Adrenal gland (tissue), 12 donors: Measurements from ENCODE around the gene ZNF516. TPM values are rescaled to one million over a fixed set of nuclear protein-coding genes. Genes with fewer than 3 reads are reported as not detected.

ENCODE experiments used
- DNase-seq, 7 donors: peaks; one replicate each; pipeline ENCODE4 v3.0.0-alpha.2; 2019 to 2020
- H3K27ac ChIP-seq, 5 donors: fragments of 200-600 bp; sonication (generic) in 4 of 5; 1 replicate in 3 of 5; 2 replicates in 2 of 5; pipeline versions ENCODE4 v1.5.1 to v1.8.0; 2016 to 2020; ENCODE audit warnings: mild to moderate bottlenecking in 1 of 5
- H3K27me3 ChIP-seq: fragments of 200-600 bp; 2 replicates; pipeline ENCODE4 v1.8.0; 2021
- H3K36me3 ChIP-seq, 2 donors: fragments of 200-600 bp; replicated peaks in 1 of 2; 1 replicate in 1 of 2; 2 replicates in 1 of 2; pipeline versions ENCODE4 v1.5.1 to v1.8.0; 2018 to 2022
- H3K4me1 ChIP-seq, 2 donors: fragments of 200-600 bp; replicated peaks in 1 of 2; 1 replicate in 1 of 2; 2 replicates in 1 of 2; pipeline versions ENCODE4 v1.5.1 to v1.8.0; 2018 to 2021
- H3K4me3 ChIP-seq, 4 donors: fragments of 200-600 bp; sonication (generic) in 3 of 4; one replicate each; pipeline ENCODE4 v1.5.1; 2016 to 2018
- H3K9me3 ChIP-seq, 3 donors: fragments of 200-600 bp; sonication (generic) in 1 of 3; replicated peaks in 1 of 3; 1 replicate in 2 of 3; 2 replicates in 1 of 3; pipeline versions ENCODE4 v1.5.1 to v1.8.0; 2016 to 2021
- CTCF ChIP-seq, 6 experiments: fragments of 450-650 bp in 4 of 6; fragments of 200-600 bp in 2 of 6; sonication (generic) in 1 of 6; IDR thresholded peaks; 1 replicate in 5 of 6; 2 replicates in 1 of 6; pipeline versions ENCODE4 v1.5.1 to v1.8.0; 2016 to 2021; ENCODE audit warnings: antibody characterized with exemption in 6 of 6, mild to moderate bottlenecking in 2 of 6, moderate library complexity in 1 of 6
- POLR2A ChIP-seq, 2 donors: fragments of 450-650 bp; IDR thresholded peaks; one replicate each; pipeline ENCODE4 v1.6.1; 2017; ENCODE audit warnings: antibody characterized with exemption in 2 of 2, mild to moderate bottlenecking in 2 of 2, moderate library complexity in 1 of 2
- WGBS, 4 donors: extraction: QIAGEN DNeasy Blood & Tissue Kit in 2 of 4; methylation state at CpG; one replicate each; pipeline versions ENCODE4 v1.1.5 to v1.1.7; 2013 to 2017; 5-methylcytosine and 5-hydroxymethylcytosine counted together
- intact Hi-C, 2 donors: fragments of 100-400 bp; cut with DNase I; formaldehyde crosslinking; loops; one replicate each; pipeline versions ENCODE4 v1.14.1 to v1.15.0; 2022 to 2023
- polyA plus RNA-seq, 3 donors: library from polyadenylated mRNA; stranded (reverse); fragments of 200-250 nt in 2 of 3; fragments of 350-450 nt in 1 of 3; fragmentation: Illumina TruSeq in 1 of 3; extraction: RNeasy Lipid Tissue Mini Kit (QIAGEN cat#74804) in 1 of 3; gene quantifications; one replicate each; pipeline ENCODE4 v1.2.3, GENCODE V29; 2013 to 2014
- total RNA-seq, 9 donors: library from RNA; depleted of rRNA in 4 of 9; stranded (reverse); fragments of >200 nt in 4 of 9; fragments of 120-200 nt in 1 of 9; fragmentation: NEBNext Ultra II Directional in 1 of 9; extraction: Animal tissue kit (Norgen Biotek cat#: 25700) in 1 of 9; gene quantifications; one replicate each; pipeline versions ENCODE4 v1.1.0 to v1.2.4, GENCODE V29; 2013 to 2023
- donor health status: healthy with polysubstance abuse.
- donor health status: Bipolar disorder and iron deficiency.
- donor health status: DM: yes; HTN: yes; CAD: no.
- donor health status: DM: no; HTN: no; CAD: no.
- donor health status: DM: no; HTN: no; CAD: no.
- donor health status: DM: yes; HTN: yes; CAD: no.

Gene ZNF516
- total and polyA plus RNA-seq, 12 donors: 8.6 to 60.1 (median 31.0) TPM

- DNase-seq: peak in 1 of 7 donors; percentile 19
- H3K4me1 ChIP-seq: peaks cover 0 to 5% of the 10 kb centered on the region in 2 donors
- no peak for TF ChIP-seq POLR2A (IDR thresholded peaks at IDR 0.05)
- TF ChIP-seq CTCF (IDR thresholded peaks at IDR 0.05): no peak
- H3K9me3 ChIP-seq: no peaks in the 10 kb centered on the region
- 79 to 87% (median 86%) methylated on average over 22 to 54 of the region's 54 CpGs for WGBS, 4 donors
- intact Hi-C loops: no loop called here
- H3K4me3 ChIP-seq: no peak overlapping the region
- H3K27me3 ChIP-seq: no peaks in the 10 kb centered on the region
- no peaks in the 10 kb centered on the region for H3K36me3 ChIP-seq
- H3K27ac ChIP-seq: no peak overlapping the region
These were observed 144.7 kb downstream of the ZNF516 start for GRCh38 chr18:76350134-76351025.

GRCh38 chr18:76349067-76349715 is 145.9 kb downstream of the ZNF516 start:
- peak; percentile 47 to 88 (median 73) for DNase-seq
- Histone ChIP-seq H3K4me1 (no peaks in the 10 kb centered on the region), H3K9me3 (no peaks in the 10 kb centered on the region), H3K4me3 (no peak overlapping the region), H3K36me3 (no peaks in the 10 kb centered on the region), H3K27ac (no peak overlapping the region), H3K27me3 (no peaks in the 10 kb centered on the region)
- intact Hi-C loops: no loop called here
- WGBS, 4 donors: 27 to 33% (median 31%) methylated on average over 29 of the region's 29 CpGs
- TF ChIP-seq POLR2A (IDR thresholded peaks at IDR 0.05): no peak
- peak; percentile 75 to 88 (median 82) for TF ChIP-seq CTCF (IDR thresholded peaks at IDR 0.05)

- WGBS, 4 donors: 77 to 84% (median 78%) methylated on average over 22 to 27 of the region's 27 CpGs
- no peak for DNase-seq
These were observed 146.6 kb downstream of the ZNF516 start for GRCh38 chr18:76348267-76349066.

GRCh38 chr18:76347341-76347740 is 147.7 kb downstream of the ZNF516 start:
- Histone ChIP-seq H3K27me3 (no peaks in the 10 kb centered on the region), H3K4me1 (no peaks in the 10 kb centered on the region), H3K36me3 (no peaks in the 10 kb centered on the region), H3K27ac (no peak overlapping the region), H3K9me3 (no peaks in the 10 kb centered on the region), H3K4me3 (no peak overlapping the region)
- WGBS, 4 donors: 88 to 94% (median 91%) methylated on average over 3 to 7 of the region's 7 CpGs
- intact Hi-C loops: no loop called here
- no peak for TF ChIP-seq POLR2A (IDR thresholded peaks at IDR 0.05)
- no peak for TF ChIP-seq CTCF (IDR thresholded peaks at IDR 0.05)
- DNase-seq: peak in 1 of 7 donors; percentile 19

More at GRCh38 chr18:76348267-76349066, 146.6 kb downstream of the ZNF516 start:
- intact Hi-C loops: no loop called here
- Histone ChIP-seq H3K27me3 (no peaks in the 10 kb centered on the region), H3K27ac (no peak overlapping the region), H3K9me3 (no peaks in the 10 kb centered on the region), H3K4me1 (no peaks in the 10 kb centered on the region), H3K36me3 (no peaks in the 10 kb centered on the region), H3K4me3 (no peak overlapping the region)
- TF ChIP-seq POLR2A (IDR thresholded peaks at IDR 0.05): no peak
